ENCODE results near the gene MTM1.

GRCh38 chrX:150602743-150603142 is 34.3 kb downstream of the MTM1 start:
- no peak for TF ChIP-seq POLR2A (IDR thresholded peaks at IDR 0.05)
- no peak for TF ChIP-seq CTCF (IDR thresholded peaks at IDR 0.05)
